ENCODE measurements around the gene SLC34A1. TPM values are rescaled to one million over a fixed set of nuclear protein-coding genes. Genes with fewer than 3 reads are reported as not detected.

The SLC34A1 gene
- total and polyA plus RNA-seq, 2 of the 13 experiments (the other 11 are each of a cell fraction or from before 2014, with no cell fraction given): 0.03 to 0.20 TPM

DNA sequence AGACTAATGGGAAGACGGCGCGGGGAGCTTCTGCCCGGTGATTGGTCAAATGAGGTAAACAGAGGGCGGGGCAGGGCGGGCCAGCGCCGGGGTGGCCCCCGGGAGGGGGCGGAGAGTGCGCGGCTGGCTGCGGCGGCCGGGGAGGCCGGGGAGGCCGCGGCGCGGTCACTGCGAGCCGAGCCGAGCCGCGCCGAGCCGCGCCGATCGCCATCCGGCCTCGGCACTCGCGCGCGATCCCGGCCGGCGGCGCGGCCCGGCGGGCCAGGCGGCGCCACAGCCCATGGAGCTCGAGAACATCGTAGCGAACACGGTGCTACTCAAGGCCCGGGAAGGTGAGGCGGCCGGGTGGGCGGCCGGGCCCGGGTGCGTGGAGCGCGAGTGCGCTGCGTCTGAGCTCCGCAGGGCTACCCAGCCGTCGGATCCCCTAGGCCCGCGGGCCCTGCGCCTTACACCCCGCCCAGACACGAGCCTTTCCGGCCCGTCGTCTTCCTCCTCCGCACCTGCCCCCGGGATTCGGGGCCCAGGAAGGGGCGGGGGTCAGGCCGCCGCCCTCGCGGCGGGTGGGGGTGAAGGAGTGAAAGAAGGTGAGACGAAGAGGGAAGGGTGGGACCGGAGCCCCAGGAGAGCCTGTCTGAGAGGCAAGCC, 42.5 kb downstream of the SLC34A1 start, which contains the start of gene GRK6 (continued):
- TF ChIP-seq MAZ (IDR thresholded peaks at IDR 0.05; ENCODE audit: borderline replicate concordance, low read depth, low read length) (no peak; the same call in 1 of the 2 replicates), MAZ (CRISPR knock-in tag; IDR thresholded peaks at IDR 0.05; ENCODE audit: low read depth) (0 out of 2 replicates have a peak, but pooled peaks have one; percentile 18), SPEN (CRISPR knock-in tag; IDR thresholded peaks at IDR 0.05; ENCODE audit: low read depth) (0 out of 2 replicates have a peak, but pooled peaks have one; percentile 19), MEIS2 (CRISPR knock-in tag; IDR thresholded peaks at IDR 0.05) (peak; percentile 33; the same call in 1 of the 2 replicates), SP5 (CRISPR knock-in tag; IDR thresholded peaks at IDR 0.05; ENCODE audit: borderline replicate concordance, low read depth) (peak; percentile 19; the same call in 1 of the 2 replicates), HIVEP1 (CRISPR knock-in tag; IDR thresholded peaks at IDR 0.05) (peak; percentile 53; the same call in 1 of the 2 replicates), MXI1 (IDR thresholded peaks at IDR 0.05; ENCODE audit: borderline replicate concordance, low read depth, low read length) (peak; percentile 27; the same call in 1 of the 3 replicates), CBX5 (CRISPR knock-in tag; IDR thresholded peaks at IDR 0.05; ENCODE audit: borderline replicate concordance) (0 out of 2 replicates have a peak, but pooled peaks have one; percentile 3), AGO1 (IDR thresholded peaks at IDR 0.05; ENCODE audit: low read depth, low read length, poor library complexity, severe bottlenecking) (peak; percentile 95), ONECUT2 (CRISPR knock-in tag; IDR thresholded peaks at IDR 0.05) (no peak), KAT8 (CRISPR knock-in tag; IDR thresholded peaks at IDR 0.05) (no peak), ZNF34 (CRISPR knock-in tag; IDR thresholded peaks at IDR 0.05; ENCODE audit: borderline replicate concordance) (no peak)
- TF ChIP-seq, protein P1, sequence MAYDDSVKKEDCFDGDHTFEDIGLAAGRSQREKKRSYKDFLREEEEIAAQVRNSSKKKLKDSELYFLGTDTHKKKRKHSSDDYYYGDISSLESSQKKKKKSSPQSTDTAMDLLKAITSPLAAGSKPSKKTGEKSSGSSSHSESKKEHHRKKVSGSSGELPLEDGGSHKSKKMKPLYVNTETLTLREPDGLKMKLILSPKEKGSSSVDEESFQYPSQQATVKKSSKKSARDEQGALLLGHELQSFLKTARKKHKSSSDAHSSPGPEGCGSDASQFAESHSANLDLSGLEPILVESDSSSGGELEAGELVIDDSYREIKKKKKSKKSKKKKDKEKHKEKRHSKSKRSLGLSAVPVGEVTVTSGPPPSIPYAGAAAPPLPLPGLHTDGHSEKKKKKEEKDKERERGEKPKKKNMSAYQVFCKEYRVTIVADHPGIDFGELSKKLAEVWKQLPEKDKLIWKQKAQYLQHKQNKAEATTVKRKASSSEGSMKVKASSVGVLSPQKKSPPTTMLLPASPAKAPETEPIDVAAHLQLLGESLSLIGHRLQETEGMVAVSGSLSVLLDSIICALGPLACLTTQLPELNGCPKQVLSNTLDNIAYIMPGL (CRISPR knock-in tag; IDR thresholded peaks at IDR 0.05; ENCODE audit: borderline replicate concordance in 1 of 2, low read depth in 1 of 2): 0 out of 4 replicates have a peak, but pooled peaks of 1 of the 2 experiments have one; percentile 6
- TF ChIP-seq, protein P2, sequence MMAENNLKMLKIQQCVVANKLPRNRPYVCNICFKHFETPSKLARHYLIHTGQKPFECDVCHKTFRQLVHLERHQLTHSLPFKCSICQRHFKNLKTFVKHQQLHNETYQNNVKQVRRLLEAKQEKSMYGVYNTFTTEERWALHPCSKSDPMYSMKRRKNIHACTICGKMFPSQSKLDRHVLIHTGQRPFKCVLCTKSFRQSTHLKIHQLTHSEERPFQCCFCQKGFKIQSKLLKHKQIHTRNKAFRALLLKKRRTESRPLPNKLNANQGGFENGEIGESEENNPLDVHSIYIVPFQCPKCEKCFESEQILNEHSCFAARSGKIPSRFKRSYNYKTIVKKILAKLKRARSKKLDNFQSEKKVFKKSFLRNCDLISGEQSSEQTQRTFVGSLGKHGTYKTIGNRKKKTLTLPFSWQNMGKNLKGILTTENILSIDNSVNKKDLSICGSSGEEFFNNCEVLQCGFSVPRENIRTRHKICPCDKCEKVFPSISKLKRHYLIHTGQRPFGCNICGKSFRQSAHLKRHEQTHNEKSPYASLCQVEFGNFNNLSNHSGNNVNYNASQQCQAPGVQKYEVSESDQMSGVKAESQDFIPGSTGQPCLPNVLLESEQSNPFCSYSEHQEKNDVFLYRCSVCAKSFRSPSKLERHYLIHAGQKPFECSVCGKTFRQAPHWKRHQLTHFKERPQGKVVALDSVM (CRISPR knock-in tag; IDR thresholded peaks at IDR 0.05): peak; percentile 8; the same call in 1 of the 2 replicates
- TF ChIP-seq, protein P3, sequence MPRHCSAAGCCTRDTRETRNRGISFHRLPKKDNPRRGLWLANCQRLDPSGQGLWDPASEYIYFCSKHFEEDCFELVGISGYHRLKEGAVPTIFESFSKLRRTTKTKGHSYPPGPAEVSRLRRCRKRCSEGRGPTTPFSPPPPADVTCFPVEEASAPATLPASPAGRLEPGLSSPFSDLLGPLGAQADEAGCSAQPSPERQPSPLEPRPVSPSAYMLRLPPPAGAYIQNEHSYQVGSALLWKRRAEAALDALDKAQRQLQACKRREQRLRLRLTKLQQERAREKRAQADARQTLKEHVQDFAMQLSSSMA (CRISPR knock-in tag; IDR thresholded peaks at IDR 0.05): 0 out of 2 replicates have a peak, but pooled peaks have one; percentile 17
- TF ChIP-seq, protein P4, sequence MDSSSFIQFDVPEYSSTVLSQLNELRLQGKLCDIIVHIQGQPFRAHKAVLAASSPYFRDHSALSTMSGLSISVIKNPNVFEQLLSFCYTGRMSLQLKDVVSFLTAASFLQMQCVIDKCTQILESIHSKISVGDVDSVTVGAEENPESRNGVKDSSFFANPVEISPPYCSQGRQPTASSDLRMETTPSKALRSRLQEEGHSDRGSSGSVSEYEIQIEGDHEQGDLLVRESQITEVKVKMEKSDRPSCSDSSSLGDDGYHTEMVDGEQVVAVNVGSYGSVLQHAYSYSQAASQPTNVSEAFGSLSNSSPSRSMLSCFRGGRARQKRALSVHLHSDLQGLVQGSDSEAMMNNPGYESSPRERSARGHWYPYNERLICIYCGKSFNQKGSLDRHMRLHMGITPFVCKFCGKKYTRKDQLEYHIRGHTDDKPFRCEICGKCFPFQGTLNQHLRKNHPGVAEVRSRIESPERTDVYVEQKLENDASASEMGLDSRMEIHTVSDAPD (CRISPR knock-in tag; IDR thresholded peaks at IDR 0.05): no peak
